Pons (tissue), 1 donor: ENCODE data around the gene PCP4L1.

ENCODE experiments used
- DNase-seq: peaks from one replicate; pipeline ENCODE4 v3.0.0-alpha.2; 2016; ENCODE audit warnings: low spot score

The PCP4L1 gene

GRCh38 chr1:161267321-161267720 is 8.8 kb downstream of the PCP4L1 start:
- DNase-seq: peak; percentile 26

- DNase-seq: no peak
Measured at GRCh38 chr1:161273402-161273801, 14.9 kb downstream of the PCP4L1 start.

- no peak for DNase-seq
Measured at GRCh38 chr1:161274874-161275273, 16.3 kb downstream of the PCP4L1 start.

DNA sequence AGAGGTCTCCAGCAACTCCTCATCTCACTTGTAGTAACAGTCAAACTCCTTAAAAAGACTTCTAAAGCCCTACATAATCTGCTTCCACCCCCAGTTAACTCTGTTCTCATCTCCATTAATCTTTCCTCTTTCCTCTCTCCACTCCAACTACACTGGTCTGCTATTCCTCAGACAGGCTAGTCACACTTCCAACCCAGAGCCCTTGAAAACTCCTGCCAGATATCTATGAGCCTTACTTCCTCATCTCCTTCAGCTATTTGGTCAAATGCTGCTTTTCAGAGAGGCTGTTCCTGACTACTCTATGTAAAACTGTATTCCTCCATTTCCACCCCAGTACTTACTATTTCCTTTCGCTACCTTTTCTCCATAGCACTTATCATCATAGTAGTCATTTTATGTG is 24.4 kb downstream of the PCP4L1 start:
- no peak for DNase-seq

- no peak for DNase-seq
Measured at GRCh38 chr1:161285113-161285512, 26.6 kb downstream of the PCP4L1 start.

DNA sequence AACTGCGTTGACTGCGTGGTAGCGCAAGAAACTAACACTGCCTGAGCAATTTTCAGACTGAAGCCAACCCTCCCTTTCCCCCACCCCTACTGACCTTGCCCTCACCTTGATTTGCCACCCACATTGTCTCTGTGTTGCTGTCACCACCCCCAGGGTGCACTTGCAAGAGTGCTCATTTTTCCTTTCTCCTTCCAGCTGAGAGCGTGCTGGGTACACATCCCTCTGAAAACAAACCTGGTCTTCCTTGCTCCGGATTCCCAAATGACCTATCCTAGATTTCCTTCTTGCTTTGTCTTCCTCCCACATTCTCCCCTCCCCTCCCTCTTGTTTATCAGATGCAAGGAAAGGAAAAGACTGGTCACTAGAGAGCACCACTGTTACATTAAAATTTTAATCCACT is 27.0 kb downstream of the PCP4L1 start:
- DNase-seq: no peak

DNA sequence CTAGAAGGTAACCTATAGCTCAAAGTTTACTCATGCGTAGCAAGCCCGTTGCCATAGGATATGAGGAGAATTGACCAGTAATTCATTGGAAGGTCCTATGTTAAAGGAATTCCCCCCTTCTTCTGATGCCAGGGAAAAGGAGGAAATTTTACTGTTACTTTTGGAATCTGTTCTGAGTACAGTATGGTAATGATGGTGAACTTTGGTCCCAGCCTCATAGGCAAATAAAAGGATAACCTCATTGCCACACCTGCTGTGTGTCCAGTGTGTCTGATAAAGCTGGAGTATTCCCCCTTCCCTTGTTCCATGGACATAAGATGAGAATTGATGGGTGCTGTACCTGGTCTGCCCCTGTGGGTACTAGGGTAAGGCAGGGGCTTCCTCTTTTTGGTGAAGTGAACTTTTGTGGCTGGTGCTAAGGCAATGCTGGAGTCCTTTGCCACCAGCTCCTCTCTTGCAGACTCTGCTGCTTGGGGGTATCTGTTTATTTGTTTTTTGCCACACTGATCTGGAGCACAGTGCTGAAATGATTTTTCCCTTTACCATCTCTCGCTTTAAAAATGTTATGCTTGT is 29.0 kb downstream of the PCP4L1 start:
- DNase-seq: no peak

- DNase-seq: no peak
Measured at GRCh38 chr1:161290779-161291178, 32.2 kb downstream of the PCP4L1 start.

GRCh38 chr1:161297415-161297814 is 38.9 kb downstream of the PCP4L1 start:
- DNase-seq: no peak

GRCh38 chr1:161298116-161298515 is 39.6 kb downstream of the PCP4L1 start:
- no peak for DNase-seq

GRCh38 chr1:161299347-161299746 is 40.8 kb downstream of the PCP4L1 start:
- no peak for DNase-seq

DNA sequence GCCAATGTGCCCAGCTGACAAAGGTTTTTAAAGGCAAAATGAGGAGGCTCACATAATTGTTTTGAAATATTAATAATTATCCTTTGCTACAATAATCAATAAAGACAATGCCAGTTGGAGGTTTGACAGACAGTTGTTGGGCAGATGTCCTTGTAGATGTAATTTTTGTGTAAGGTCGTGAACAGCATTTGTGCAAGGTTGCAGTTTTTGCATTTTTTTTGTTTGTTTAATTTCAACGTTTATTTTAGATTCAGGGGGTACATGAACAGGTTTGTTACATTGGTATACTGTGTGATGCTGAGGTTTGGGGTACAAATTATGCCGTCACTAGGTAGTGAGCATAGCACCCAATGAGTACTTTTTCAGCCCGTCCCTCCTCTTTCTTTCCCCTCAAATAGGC is 41.9 kb downstream of the PCP4L1 start:
- no peak for DNase-seq

GRCh38 chr1:161304927-161305866 is 46.7 kb downstream of the PCP4L1 start:
- DNase-seq: no peak

DNA sequence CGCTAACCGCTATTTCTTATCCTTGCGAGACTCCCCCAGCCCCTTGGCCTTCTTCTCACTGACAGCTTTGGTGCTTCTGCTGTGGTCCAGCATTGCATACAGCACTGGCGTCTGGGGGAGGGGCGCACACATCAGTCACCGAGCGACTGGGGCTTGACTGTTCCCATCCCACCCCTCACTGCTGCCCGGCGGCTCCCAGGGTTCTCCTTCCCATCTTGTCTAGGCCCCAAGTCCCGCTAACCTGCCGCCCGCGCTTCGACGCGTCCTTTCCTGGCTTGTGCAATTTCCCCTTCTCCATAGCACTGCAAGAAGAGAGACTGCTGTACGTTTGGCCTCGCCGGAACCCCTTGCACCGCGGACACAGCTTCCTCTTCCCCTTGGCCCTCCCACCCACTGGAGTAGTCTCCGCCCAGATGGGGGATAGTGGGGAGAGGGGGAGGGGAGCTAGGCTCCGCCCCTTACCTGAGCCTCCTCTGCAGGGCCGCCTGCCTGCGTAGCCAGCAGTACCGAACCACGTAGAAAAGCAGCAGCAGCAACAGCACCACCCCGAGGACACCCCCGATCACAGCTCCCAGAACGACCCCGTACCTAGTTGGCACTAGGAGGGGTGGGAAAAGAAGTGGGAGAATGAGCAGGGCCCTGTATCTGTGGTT is 47.4 kb downstream of the PCP4L1 start:
- peak; percentile 77 for DNase-seq

GRCh38 chr1:161307230-161307768 is 48.8 kb downstream of the PCP4L1 start:
- peak; percentile 20 for DNase-seq

DNA sequence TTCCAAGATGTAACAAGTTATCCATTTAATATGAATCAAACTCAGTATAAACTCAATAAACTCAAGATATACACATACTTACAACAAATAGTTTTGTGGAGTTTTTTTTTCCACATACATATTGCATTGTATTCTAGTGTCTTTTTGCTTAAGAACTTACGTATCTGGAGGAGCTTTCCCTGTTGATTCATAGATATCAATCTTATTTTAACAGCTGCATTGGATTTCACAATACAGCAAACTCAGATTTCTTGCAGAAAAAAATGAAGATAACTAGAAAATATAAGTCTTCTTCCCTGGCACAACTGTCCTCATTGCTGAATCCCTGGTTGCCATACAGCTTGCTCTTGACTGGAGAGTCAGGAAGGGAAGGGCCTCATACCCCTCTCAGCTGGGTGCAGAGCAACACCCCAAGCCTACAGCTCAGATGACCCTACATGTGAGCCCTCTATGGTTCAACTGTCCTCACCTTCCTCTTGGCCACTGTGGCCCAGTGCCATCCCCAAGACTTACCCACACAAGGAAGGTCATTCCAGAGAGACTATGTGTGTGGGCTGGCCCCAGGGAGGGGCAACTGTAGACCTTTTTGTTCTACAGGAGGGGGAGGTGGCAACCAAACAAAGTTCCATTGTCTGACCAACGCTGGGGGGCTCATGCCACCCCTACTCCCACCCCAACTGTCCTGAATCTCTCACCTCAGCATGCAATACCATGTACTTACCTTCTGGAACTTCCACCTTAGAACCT is 49.5 kb downstream of the PCP4L1 start:
- no peak for DNase-seq

GRCh38 chr1:161309868-161310267 is 51.3 kb downstream of the PCP4L1 start, which contains the start of gene MPZ:
TSS of gene MPZ (minus strand) at chr1:161309968. CDS start at chr1:161309905, 63 bp downstream.
- no peak for DNase-seq

GRCh38 chr1:161311595-161312181 is 53.1 kb downstream of the PCP4L1 start:
- no peak for DNase-seq

DNA sequence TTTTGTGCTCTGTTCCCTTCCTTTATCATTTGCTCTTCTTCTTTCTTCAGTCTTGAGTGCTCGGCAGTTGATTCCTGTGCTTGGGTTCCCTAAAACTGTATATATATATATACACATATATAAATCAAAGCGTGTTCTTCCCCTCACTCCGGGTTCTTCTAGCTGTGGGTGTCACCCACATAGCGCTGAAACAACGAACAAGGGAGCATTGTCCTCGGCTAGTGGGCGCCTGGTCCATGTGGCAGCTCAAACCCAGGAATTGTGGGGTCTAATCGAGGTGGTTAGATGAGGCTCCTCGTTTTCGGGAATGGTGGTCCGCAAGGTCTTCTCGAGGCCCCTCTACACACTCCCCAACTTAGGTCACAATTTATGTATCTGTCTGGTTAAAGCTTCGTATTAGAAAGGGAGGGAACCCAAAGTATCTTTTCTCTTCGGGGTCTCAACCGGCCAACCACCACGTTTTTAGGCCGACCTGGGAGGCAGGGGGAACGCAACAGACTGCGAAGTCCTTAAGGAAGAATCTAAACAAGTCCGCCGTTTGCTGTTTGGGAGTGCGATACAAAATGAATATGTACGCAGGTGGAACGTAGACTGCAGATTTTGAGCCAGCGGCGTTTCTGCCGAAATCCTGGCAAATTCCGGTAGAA is 55.1 kb downstream of the PCP4L1 start:
- peak; percentile 80 for DNase-seq

GRCh38 chr1:161314201-161314981 is 55.8 kb downstream of the PCP4L1 start, which contains the start of gene SDHC:
TSS of gene SDHC (plus strand) at chr1:161314381. CDS start at chr1:161314406, 25 bp downstream.
- peak; percentile 95 for DNase-seq
